A673 (cell line): ENCODE measurements around the gene SOX6.

Experiments used
- EZH2 ChIP-seq: fragments of 200-600 bp; sonication (generic); IDR thresholded peaks from 2 replicates; pipeline ENCODE4 v1.6.1; 2017; ENCODE audit warnings: borderline replicate concordance, low read depth, mild to moderate bottlenecking, mixed read lengths, antibody characterized with exemption, low read length; ENCODE audit not compliant: poor library complexity, severe bottlenecking
- TF ChIP-seq, protein P1 (sequence below): fragments of 300-800, 200-600 bp; sonication (generic); conservative IDR thresholded peaks from 2 replicates; pipeline ENCODE4 v1.5.1; 2017; ENCODE audit warnings: low read depth, mild to moderate bottlenecking, antibody characterized with exemption, low read length, moderate library complexity, mixed read lengths

DNA sequence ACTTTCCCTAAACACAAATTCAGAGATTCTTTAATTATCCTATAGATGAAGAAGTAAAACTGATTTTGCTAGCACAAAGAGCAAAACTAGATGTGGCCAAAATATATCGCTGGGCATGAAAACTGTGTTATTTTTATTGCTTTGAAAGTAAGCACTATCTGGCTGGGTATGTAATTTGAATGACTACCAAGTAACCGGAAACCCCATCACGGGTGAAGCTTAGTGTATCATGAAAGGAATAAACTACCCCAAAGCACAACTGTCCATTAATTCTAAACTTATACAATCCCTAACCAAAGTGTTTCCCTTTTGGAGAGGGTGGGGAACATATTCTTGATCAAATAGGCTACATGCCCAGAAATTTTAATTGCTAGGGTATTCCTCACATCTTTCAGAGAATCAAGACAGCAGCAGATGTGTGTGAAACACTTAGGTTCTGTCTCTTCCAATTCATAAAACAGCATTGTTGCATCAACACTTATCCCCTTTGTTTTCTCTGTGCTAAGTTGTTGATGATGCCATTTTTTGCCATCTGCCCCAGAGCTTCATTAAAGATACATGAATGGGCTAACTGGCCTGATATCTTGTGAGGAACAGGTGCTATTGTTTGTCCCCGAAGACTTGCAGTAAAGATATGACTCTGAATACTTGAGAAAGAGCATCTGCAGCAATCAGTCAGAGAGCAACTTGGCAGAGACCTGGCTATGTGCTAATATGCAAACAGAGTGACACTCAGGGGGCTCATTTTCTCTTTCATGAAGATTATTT, 238.2 kb downstream of the SOX6 start:
- no peak for TF ChIP-seq EZH2
- TF ChIP-seq, protein P1, sequence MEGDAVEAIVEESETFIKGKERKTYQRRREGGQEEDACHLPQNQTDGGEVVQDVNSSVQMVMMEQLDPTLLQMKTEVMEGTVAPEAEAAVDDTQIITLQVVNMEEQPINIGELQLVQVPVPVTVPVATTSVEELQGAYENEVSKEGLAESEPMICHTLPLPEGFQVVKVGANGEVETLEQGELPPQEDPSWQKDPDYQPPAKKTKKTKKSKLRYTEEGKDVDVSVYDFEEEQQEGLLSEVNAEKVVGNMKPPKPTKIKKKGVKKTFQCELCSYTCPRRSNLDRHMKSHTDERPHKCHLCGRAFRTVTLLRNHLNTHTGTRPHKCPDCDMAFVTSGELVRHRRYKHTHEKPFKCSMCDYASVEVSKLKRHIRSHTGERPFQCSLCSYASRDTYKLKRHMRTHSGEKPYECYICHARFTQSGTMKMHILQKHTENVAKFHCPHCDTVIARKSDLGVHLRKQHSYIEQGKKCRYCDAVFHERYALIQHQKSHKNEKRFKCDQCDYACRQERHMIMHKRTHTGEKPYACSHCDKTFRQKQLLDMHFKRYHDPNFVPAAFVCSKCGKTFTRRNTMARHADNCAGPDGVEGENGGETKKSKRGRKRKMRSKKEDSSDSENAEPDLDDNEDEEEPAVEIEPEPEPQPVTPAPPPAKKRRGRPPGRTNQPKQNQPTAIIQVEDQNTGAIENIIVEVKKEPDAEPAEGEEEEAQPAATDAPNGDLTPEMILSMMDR, result no peak
